ENCODE measurements around the gene STX4.
A peak's percentile ranks its signal among the peaks of the same experiment; 100 is the strongest.

The STX4 gene

DNA sequence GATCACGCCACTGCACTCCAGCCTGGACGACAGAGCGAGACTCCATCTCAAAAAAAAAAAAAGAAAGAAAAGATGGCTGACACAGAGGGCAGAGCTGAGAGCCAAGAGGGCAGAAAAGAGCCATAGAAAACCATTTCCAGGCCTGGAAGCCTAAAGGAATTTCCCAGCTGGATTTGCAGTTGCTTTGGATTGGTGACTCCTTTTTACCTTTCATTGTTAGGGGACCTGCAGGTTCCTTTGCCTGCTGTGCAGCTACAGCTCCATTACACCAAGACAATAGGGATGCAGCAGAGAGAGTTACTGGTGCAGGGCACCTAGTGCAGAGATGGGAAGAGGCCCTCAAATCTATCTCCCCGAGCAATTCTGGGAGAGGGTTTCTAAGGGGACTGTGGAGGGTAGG, 22.3 kb downstream of the STX4 start:
- in situ Hi-C loops (cut with MboI; ENCODE audit: low pct_unique_long_range_greater_than_20kb, low sequenced_read_pairs): no loop called here
- no peak for DNase-seq

DNA sequence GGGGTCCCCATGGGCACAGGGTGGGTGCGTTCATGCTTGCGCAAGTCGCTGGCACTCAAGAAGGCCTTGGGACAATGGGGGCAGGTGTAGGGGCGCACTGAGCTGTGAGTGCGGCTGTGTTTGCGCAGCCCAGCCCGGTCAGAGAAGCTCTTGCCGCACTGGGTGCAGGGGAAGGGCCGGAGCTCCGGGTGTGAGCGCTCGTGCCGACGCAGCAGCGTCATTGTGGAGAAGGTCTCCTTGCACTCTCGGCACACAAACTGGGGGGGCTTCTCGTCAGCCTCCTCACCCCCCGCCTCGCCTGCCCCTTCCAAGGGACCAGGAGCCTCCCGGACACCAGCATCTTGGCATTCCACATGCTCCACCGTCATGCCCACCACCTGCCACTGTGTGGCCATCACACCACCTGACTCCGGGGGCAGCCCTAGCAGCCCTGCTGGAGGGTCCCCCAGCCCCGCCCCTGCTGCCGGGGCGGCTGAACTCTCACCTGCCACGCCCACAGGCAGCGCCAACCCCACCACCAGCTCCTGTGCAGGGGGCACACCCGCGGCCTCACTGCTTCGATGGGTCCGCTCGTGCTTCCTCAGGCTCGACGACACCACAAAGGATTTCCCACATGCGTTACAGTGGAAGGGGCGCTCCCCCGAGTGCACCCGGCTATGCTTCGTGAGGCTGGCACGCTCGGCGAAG, 27.9 kb downstream of the STX4 start:
- no peak for DNase-seq
- in situ Hi-C loops (cut with MboI; ENCODE audit: low pct_unique_long_range_greater_than_20kb, low sequenced_read_pairs): no loop called here

DNA sequence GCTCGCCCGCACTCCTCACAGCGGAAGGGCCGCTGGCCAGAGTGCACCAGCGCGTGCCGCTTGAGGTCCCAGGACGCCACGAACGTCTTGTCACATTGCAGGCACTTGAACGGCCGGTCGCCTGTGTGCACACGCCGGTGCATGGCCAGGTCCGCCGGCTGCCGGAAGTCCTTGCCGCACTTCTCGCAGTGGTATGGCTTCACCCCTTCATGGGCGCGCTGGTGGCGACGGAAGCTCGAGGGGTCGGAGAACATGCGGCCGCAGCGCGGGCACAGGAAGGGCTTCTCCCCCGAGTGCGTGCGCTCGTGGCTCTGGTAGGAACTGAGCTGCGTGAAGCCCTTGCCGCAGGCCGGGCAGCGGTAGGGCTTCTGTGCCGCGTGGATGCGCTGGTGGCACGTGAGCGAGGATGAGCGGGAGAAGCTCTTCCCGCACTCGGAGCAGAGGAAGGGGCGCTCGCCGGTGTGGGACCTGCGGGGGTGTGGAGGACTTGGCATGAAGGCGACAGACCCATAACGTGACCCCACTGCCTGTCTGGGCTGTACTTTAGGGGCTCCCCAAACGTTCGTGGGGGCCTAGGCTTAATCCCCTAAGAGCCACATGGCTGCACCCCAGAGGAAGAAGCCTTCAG, 28.6 kb downstream of the STX4 start:
- in situ Hi-C loops (cut with MboI; ENCODE audit: low pct_unique_long_range_greater_than_20kb, low sequenced_read_pairs): no loop called here
- no peak for DNase-seq

DNA sequence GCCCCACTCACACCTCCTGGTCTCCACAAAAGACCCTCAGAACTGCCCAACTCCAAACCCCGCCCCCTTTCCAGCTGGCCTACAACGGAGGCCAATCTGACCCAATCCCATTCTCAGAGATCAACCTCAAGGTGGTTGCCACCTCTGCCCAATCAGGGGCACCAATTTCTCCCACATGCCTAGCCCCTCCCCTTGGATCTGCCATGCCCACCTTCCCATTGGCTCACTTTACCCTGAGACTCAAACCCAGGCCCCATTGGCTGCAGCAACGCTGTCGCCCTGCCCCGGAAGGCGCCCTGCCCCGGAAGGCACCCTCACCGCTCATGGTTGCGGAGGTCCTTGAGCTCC, 30.1 kb downstream of the STX4 start:
- in situ Hi-C loops (cut with MboI; ENCODE audit: low pct_unique_long_range_greater_than_20kb, low sequenced_read_pairs): no loop called here

DNA sequence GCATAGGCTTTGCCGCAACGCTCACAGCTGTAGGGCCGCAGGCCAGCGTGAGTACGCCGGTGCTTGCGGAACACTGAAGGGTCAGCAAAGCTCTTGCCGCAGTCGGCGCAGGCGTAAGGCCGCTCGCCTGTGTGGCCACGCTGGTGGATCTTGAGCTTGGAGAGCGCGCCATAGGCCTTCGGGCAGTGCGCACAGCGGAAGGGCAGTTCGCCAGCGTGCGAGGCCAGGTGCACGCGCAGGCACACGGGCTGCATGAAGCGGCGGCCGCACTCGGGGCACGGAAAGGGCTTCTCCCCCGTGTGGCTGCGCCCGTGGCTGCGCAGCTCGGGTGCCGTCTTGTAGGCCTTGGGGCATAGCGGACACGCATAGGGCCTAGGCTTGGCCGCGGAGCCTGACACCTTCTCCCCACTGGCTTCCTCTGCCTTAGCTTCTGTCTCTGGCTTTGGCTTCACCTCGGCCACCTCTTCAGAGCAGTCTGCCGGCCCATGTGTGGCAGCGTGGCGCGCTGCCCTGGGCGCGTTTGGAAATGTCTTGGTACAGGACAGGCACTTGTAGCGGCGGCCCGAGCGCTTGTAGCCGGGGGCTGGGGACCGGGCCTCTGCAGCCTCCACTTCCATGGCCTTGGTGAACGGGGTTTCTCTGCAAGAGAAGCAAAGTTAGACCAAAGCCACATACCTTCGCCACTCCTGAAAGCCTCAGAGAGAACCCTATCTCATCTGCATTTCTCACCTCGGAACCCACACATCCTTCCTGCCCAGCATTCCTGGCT, 30.7 kb downstream of the STX4 start:
- no peak for DNase-seq
- in situ Hi-C loops (cut with MboI; ENCODE audit: low pct_unique_long_range_greater_than_20kb, low sequenced_read_pairs): no loop called here

More for the DNA sequence above, 30.1 kb downstream of the STX4 start:
- no peak for DNase-seq

DNA sequence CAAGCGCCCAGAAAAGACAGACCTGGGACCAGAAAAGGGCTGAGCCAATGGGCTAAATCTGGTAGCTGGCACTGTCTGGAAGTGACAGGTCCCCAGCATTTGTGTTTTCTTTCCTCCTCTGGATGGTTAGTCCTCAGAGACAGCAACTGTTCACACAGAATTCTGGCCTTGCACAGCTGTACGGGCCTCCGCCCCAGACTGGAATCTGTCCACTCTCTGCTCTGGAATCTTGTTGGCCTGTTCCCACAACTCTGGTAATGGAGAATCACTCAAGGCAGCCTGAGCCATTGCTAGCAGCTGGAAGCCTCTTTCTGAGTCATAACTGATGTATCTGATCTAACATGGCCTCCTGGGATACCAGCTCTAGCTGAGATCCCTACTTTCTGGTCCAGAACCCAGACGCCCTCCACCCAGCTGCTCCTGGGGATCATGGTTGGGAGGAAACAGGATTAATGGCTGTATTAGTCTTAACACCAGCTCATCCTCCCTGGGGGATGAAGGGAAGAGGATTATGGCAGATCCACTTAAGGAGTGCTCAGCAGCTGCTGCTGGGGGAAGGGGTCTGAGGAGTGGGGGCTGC, 31.6 kb downstream of the STX4 start:
- DNase-seq: no peak
- in situ Hi-C loops (cut with MboI; ENCODE audit: low pct_unique_long_range_greater_than_20kb, low sequenced_read_pairs): no loop called here

DNA sequence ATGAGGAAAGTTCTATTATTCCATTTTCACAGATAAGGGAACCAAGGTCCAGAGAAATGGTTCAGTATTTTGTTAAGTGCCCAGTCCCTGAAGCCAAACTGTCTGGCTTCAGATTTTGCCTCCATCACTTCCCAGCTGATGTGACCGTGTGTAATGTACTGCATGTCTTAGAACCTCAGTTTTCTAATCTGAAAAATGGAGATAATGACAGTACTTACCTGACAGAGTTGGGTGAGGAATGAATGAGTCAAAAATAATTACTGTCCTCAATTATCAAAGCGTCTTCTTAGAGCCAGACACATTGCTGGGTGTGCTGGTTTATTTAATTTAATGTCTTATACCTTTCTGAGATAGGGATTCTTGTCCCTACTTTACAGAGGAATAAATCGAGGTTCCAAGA, 34.0 kb downstream of the STX4 start:
- in situ Hi-C loops (cut with MboI; ENCODE audit: low pct_unique_long_range_greater_than_20kb, low sequenced_read_pairs): no loop called here
- DNase-seq: no peak

DNA sequence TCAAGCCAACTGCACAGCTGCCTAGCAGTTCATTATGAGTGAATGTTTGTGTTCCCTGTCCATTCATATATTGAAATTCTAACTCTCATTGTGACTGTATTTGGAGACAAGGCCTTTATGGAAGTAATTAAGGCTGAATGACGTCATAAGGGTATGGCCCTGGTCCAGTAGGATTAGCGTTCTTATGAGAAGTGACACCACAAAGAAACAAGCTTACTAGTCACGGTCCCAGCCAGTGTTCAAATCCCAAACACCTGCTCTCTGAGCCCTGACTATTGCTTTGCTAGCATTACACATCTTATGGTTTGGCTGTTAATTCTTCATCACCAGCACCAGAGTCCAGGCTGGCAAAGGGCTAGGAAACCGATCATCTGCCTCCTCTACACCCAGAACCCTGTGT, 38.5 kb downstream of the STX4 start:
- no peak for DNase-seq
- in situ Hi-C loops (cut with MboI; ENCODE audit: low pct_unique_long_range_greater_than_20kb, low sequenced_read_pairs): no loop called here

DNA sequence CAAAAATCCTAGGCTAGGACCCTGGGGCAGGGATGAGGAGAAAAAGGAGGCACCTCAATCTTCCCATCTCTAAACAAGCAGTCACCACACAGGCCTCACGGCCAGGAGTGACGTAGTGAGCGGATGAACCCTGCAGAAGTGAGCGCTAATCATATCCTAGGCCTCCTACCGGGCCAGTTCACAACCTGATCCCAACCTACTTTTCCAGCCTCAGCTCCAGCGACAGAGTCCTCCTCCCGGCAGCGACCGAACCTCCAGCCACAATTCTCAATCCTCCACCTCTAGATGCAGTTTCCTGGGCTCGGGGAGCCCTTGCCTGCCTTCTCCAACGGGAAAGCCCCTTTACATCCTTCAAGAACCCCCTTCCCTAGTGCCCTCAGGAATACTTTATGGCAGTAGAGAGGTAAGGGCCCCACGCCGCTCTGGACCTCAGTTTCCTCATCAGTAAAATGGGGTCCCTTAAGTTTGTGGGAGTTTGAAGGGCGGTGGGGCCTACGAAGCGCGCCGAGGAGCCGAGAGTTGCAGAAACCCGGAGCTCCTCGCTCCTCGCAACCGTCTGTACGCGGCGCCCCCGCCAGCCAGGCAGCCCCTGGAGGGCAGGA, 39.3 kb downstream of the STX4 start:
- peak; percentile 49 for DNase-seq
- in situ Hi-C loops (cut with MboI; ENCODE audit: low pct_unique_long_range_greater_than_20kb, low sequenced_read_pairs): no loop called here

DNA sequence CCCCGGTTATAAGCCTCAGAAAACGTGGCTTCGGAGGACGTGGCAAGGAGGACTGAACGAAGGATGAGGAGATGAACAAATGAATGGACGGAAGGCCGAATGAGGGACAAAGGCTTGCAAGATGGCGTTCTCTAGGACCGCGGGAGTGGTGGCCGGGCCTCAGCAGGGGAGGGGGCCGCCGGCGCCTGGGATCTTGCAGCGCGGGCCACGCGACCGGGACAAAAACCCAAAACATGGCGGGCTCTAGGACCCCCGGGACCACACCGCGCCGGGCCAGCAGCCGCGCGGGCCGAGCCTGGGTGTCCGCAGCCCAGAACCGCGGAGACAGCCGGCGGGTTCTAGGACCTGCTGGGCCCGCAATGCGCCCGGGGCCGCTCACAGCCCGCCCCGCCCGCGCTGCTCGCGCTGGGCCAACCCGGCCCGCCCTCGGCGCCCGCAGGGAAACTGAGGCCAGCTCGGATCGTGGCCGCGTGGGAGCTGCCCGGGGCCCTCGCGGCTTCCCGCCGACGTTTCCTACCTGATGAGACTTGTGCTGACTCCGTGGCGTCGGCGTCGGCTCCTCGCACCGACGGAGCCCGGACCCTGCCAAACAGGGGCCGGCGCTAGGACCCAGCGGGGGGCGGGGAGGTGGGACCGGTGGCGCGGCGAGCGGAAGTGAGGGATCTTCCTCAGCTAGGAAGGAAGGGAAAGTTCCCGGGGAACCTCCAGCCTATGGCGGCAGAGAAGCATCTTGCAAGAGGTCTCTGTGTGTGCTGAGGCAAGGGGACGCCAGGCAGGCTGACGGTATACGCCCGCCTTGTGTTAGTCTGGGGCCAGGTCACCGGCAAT, 40.0 kb downstream of the STX4 start:
- in situ Hi-C loops (cut with MboI; ENCODE audit: low pct_unique_long_range_greater_than_20kb, low sequenced_read_pairs): no loop called here
- peak; percentile 91 for DNase-seq

DNA sequence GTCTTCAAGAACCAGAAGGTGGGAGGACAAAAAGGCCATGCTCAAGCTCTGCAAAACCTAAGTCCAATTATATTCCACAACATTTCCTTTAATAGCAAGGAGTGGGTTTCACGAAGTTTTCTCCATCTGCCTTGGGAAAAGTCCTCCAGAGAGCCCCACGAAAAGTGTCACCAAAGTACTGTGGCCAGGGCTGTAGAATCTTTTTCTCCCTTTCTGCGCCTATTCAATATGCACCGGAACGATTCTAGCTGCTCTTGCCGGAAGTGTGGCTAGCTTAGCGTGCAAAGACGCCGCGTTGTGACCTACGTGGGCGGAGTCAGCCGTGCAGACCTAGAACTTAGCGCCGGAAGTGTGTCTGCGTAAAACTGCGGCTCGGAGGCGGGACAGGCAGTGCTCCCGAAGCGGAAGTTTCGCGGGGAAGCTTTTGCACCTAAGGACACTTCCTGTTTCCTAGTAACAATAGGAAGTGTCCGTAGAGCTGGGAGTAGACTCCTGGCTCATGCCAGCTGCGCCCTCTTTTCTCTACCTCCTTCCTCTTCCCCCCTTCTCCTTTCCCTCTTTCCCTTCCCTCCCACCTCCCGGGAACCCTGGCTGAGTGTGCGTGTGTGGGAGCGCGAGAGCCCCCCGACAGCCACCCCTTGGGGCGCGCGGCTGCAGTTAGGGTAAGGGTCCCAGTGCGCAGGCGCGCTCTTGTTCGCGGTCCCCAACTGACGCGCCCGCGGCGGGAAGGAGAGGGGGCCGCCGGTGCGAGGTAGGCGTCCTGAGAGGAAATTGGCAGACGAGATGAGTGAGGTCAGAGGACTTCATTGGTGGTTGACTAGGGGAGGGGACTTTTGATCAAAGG, 40.8 kb downstream of the STX4 start, which contains the start of the genes ZNF646 and ZNF668:
ZNF646 (plus strand) TSS at position 453 of the 844 bp plus-strand sequence. CDS start 1,903 bp downstream, outside the sequence.
ZNF668 (minus strand) TSS at position 271 of the 844 bp plus-strand sequence. CDS start 9,781 bp downstream, outside the sequence.
- DNase-seq: peak; percentile 98
- in situ Hi-C loops (cut with MboI; ENCODE audit: low pct_unique_long_range_greater_than_20kb, low sequenced_read_pairs): no loop called here

DNA sequence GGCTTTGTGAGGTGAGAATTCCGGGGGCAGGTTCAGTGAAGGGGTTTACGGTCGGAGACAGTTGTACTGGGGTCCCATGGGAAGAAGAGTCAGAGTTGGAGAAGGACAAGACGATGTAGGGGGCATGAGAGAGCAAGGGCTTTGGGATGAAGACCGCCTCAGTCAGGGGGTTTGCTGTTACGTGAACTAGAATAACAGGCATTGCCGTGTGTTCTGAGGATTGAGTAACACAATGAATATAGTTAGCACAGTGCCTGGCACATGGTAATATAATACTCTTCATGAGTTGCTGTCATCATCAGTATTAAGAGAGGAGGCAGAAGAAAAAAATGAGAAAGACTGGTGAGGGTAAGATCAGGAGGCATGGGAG, 41.4 kb downstream of the STX4 start:
- no peak for DNase-seq
- in situ Hi-C loops (cut with MboI; ENCODE audit: low pct_unique_long_range_greater_than_20kb, low sequenced_read_pairs): no loop called here

DNA sequence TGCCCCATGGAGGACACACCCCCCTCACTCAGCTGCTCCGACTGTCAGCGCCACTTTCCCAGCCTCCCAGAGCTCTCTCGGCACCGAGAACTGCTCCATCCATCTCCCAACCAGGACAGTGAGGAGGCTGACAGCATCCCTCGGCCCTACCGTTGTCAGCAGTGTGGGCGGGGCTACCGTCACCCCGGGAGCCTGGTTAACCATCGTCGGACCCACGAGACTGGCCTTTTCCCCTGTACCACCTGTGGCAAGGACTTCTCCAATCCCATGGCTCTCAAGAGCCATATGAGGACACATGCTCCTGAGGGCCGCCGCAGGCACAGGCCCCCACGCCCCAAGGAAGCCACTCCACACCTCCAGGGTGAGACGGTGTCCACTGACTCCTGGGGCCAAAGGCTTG, 43.0 kb downstream of the STX4 start:
- in situ Hi-C loops (cut with MboI; ENCODE audit: low pct_unique_long_range_greater_than_20kb, low sequenced_read_pairs): no loop called here
- DNase-seq: no peak

DNA sequence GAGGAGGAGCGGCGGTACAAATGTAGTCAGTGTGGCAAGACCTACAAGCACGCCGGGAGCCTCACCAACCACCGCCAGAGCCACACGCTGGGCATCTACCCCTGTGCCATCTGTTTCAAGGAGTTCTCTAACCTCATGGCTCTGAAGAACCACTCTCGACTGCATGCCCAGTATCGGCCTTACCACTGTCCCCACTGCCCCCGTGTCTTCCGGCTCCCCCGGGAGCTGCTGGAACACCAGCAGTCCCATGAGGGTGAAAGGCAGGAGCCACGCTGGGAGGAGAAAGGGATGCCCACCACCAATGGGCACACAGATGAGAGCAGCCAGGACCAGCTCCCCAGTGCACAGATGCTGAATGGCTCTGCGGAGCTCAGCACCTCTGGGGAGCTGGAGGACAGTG, 43.7 kb downstream of the STX4 start:
- in situ Hi-C loops (cut with MboI; ENCODE audit: low pct_unique_long_range_greater_than_20kb, low sequenced_read_pairs): no loop called here
- DNase-seq: no peak

DNA sequence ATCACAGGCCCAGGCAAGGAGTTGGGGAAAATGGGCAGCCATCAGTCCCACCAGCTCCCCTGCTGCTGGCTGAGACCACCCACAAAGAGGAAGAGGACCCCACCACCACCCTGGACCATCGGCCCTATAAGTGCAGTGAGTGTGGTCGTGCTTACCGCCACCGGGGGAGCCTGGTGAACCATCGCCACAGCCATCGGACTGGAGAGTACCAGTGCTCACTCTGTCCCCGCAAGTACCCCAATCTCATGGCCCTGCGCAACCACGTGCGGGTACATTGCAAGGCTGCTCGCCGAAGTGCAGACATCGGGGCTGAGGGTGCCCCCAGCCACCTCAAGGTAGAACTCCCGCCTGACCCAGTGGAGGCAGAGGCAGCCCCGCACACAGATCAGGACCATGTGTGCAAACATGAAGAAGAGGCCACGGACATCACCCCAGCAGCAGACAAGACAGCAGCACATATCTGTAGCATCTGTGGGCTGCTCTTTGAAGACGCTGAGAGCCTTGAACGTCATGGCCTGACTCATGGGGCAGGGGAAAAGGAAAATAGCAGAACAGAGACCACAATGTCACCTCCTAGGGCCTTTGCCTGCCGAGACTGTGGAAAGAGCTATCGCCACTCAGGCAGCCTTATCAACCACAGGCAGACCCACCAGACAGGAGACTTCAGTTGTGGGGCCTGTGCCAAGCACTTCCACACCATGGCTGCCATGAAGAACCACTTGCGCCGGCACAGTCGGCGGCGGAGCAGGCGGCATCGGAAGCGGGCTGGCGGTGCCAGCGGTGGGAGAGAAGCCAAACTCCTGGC, 44.4 kb downstream of the STX4 start:
- DNase-seq: no peak
- in situ Hi-C loops (cut with MboI; ENCODE audit: low pct_unique_long_range_greater_than_20kb, low sequenced_read_pairs): no loop called here

DNA sequence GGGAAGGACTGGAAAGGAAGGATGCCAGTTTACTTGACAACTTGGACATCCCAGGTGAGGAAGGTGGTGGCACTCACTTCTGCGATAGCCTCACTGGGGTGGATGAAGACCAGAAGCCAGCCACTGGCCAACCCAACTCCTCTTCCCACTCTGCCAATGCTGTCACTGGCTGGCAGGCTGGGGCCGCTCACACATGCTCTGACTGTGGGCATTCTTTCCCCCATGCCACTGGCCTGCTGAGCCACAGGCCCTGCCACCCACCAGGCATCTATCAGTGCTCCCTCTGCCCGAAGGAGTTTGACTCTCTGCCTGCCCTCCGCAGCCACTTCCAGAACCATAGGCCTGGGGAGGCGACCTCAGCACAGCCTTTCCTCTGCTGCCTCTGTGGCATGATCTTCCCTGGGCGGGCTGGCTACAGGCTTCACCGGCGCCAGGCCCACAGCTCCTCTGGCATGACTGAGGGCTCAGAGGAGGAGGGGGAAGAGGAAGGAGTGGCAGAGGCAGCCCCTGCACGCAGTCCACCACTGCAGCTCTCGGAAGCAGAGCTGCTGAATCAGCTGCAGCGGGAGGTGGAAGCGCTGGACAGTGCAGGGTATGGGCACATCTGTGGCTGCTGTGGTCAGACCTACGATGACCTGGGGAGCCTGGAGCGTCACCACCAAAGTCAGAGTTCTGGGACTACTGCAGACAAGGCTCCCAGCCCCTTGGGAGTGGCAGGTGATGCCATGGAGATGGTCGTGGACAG, 45.4 kb downstream of the STX4 start:
- in situ Hi-C loops (cut with MboI; ENCODE audit: low pct_unique_long_range_greater_than_20kb, low sequenced_read_pairs): no loop called here
- DNase-seq: no peak

All from KBM-7 (cell line).